MM.1S (cell line): ENCODE data around the gene USP31.

Source experiments
- DNase-seq: peaks from one replicate; pipeline ENCODE4 v3.0.0-alpha.2; 2015
- H2AFZ ChIP-seq: fragments of 300-600 bp; sonication (generic); 2 replicates; pipeline ENCODE4 v1.6.0; 2016; ENCODE audit warnings: antibody characterized with exemption, low read length
- H3F3A ChIP-seq: fragments of 300-600 bp; sonication (generic); 2 replicates; pipeline ENCODE4 v1.6.1; 2016; ENCODE audit warnings: mild to moderate bottlenecking, antibody characterized with exemption, low read length, moderate library complexity, mixed read lengths; ENCODE audit not compliant: insufficient read depth
- H3K27ac ChIP-seq: fragments of 300-600 bp; sonication (generic); 2 replicates; pipeline ENCODE4 v1.5.1; 2016; ENCODE audit warnings: mild to moderate bottlenecking, low read length
- H3K27me3 ChIP-seq: fragments of 300-600 bp; sonication (generic); replicated peaks from 2 replicates; pipeline ENCODE4 v1.6.0; 2016; ENCODE audit warnings: low read length; ENCODE audit not compliant: insufficient read depth
- H3K36me3 ChIP-seq: fragments of 300-600 bp; sonication (generic); replicated peaks from 2 replicates; pipeline ENCODE4 v1.6.1; 2016; ENCODE audit warnings: mild to moderate bottlenecking, low read length, mixed read lengths; ENCODE audit not compliant: insufficient read depth
- H3K4me1 ChIP-seq: fragments of 300-600 bp; sonication (generic); 2 replicates; pipeline ENCODE4 v1.6.1; 2016; ENCODE audit warnings: low read length, mixed read lengths
- H3K4me2 ChIP-seq: fragments of 300-600 bp; sonication (generic); 2 replicates; pipeline ENCODE4 v1.6.0; 2016; ENCODE audit warnings: low read depth, low read length
- H3K4me3 ChIP-seq: fragments of 300-600 bp; sonication (generic); 2 replicates; pipeline ENCODE4 v1.5.1; 2016; ENCODE audit warnings: low read length, mixed read lengths
- H3K79me2 ChIP-seq: fragments of 300-600 bp; sonication (generic); 2 replicates; pipeline ENCODE4 v1.6.1; 2016; ENCODE audit warnings: mixed run types, low read length, mixed read lengths
- H3K9ac ChIP-seq: fragments of 300-600 bp; sonication (generic); 2 replicates; pipeline ENCODE4 v1.6.1; 2016; ENCODE audit warnings: low read length, mixed read lengths
- H3K9me2 ChIP-seq: fragments of 300-600 bp; sonication (generic); replicated peaks from 2 replicates; pipeline ENCODE4 v1.6.1; 2016; ENCODE audit warnings: mild to moderate bottlenecking, low read length, mixed read lengths; ENCODE audit not compliant: insufficient read depth
- H3K9me3 ChIP-seq: fragments of 300-600 bp; sonication (generic); replicated peaks from 2 replicates; pipeline ENCODE4 v1.6.1; 2016; ENCODE audit warnings: mild to moderate bottlenecking, low read length, mixed read lengths; ENCODE audit not compliant: insufficient read depth
- H4K20me1 ChIP-seq: fragments of 300-600 bp; sonication (generic); 2 replicates; pipeline ENCODE4 v1.6.1; 2016; ENCODE audit warnings: mild to moderate bottlenecking, low read length, moderate library complexity, mixed read lengths; ENCODE audit not compliant: insufficient read depth
- EZH2 ChIP-seq: fragments of 300-600 bp; sonication (generic); optimal IDR thresholded peaks from 2 replicates; pipeline ENCODE3; 2017; ENCODE audit warnings: low read depth, mild to moderate bottlenecking, antibody characterized with exemption, low read length, mixed read lengths
- EZH2phosphoT487 ChIP-seq: fragments of 300-600 bp; sonication (generic); IDR thresholded peaks from 2 replicates; pipeline ENCODE4 v1.6.1; 2018; ENCODE audit warnings: antibody characterized with exemption, low read length
- TF ChIP-seq, protein P1 (sequence below): fragments of 300-600 bp; sonication (generic); IDR thresholded peaks from 2 replicates; pipeline ENCODE4 v1.5.1; 2016; ENCODE audit warnings: antibody characterized with exemption, low read length, mixed read lengths

The USP31 gene

DNA sequence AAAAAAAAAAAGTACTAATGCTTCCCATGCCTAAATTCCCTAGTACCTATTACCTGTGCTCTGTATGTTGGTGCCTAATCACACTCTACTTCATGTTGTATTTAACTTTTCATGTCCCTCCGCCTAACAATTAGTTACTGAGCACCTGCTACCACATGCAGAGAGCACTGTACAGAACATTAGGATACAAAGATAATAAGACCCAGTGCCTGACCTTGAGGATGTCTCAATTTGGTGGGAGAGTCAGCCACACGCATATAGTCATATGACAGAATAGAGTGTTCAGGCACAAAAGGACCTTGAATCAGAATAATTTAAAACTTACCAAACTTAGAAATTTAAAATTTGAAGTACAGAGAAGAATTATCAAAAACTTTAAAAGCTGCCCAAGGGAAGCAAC is 42.1 kb downstream of the USP31 start:
- no peak for DNase-seq
- no peaks in the 10 kb centered on the region for H3K36me3 ChIP-seq
- H2AFZ ChIP-seq, result no peak overlapping the region
- H4K20me1 ChIP-seq, result no peaks in the 10 kb centered on the region
- no peaks in the 10 kb centered on the region for H3K4me1 ChIP-seq
- H3F3A ChIP-seq, result no peaks in the 10 kb centered on the region
- no peaks in the 10 kb centered on the region for H3K27me3 ChIP-seq
- H3K79me2 ChIP-seq, result 0 out of 2 replicates have a peak, but pooled peaks cover 3% of the 10 kb centered on the region
- no peak overlapping the region for H3K27ac ChIP-seq
- no peaks in the 10 kb centered on the region for H3K9me3 ChIP-seq
- no peak overlapping the region for H3K4me2 ChIP-seq
- no peak overlapping the region for H3K9ac ChIP-seq
- H3K9me2 ChIP-seq, result no peaks in the 10 kb centered on the region
- H3K4me3 ChIP-seq, result no peak overlapping the region
- TF ChIP-seq, protein P1, sequence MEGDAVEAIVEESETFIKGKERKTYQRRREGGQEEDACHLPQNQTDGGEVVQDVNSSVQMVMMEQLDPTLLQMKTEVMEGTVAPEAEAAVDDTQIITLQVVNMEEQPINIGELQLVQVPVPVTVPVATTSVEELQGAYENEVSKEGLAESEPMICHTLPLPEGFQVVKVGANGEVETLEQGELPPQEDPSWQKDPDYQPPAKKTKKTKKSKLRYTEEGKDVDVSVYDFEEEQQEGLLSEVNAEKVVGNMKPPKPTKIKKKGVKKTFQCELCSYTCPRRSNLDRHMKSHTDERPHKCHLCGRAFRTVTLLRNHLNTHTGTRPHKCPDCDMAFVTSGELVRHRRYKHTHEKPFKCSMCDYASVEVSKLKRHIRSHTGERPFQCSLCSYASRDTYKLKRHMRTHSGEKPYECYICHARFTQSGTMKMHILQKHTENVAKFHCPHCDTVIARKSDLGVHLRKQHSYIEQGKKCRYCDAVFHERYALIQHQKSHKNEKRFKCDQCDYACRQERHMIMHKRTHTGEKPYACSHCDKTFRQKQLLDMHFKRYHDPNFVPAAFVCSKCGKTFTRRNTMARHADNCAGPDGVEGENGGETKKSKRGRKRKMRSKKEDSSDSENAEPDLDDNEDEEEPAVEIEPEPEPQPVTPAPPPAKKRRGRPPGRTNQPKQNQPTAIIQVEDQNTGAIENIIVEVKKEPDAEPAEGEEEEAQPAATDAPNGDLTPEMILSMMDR, result no peak
- TF ChIP-seq EZH2, result no peak
- TF ChIP-seq EZH2phosphoT487, result no peak

DNA sequence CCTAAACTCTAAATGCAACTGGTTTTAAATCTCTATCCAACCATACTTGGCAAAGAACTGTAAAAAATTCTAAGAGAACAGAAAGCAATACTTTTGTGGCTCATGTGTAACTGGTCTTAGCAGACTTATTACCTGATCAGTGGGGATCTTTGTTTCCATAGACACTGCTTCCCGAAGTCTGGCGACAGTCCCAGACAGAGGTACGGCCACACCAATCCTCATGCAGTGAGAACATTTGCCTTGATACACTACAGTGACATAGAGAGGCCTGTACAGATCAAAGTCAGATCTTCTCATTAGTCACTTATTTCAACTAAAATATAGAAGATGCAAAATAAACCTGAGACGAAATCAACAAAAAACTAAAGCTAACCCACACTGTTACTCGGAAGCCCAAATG is 43.9 kb downstream of the USP31 start:
- Histone ChIP-seq H3K27ac (no peak overlapping the region), H3K9me3 (no peaks in the 10 kb centered on the region), H4K20me1 (no peaks in the 10 kb centered on the region), H3K4me3 (no peak overlapping the region), H3K27me3 (no peaks in the 10 kb centered on the region), H3K4me2 (no peak overlapping the region), H2AFZ (no peak overlapping the region), H3F3A (no peaks in the 10 kb centered on the region), H3K79me2 (no peaks in the 10 kb centered on the region), H3K4me1 (no peaks in the 10 kb centered on the region), H3K9ac (no peak overlapping the region), H3K9me2 (no peaks in the 10 kb centered on the region), H3K36me3 (no peaks in the 10 kb centered on the region)
- no peak for DNase-seq
- TF ChIP-seq EZH2phosphoT487 (no peak), EZH2 (no peak)
- TF ChIP-seq, protein P1, result no peak

DNA sequence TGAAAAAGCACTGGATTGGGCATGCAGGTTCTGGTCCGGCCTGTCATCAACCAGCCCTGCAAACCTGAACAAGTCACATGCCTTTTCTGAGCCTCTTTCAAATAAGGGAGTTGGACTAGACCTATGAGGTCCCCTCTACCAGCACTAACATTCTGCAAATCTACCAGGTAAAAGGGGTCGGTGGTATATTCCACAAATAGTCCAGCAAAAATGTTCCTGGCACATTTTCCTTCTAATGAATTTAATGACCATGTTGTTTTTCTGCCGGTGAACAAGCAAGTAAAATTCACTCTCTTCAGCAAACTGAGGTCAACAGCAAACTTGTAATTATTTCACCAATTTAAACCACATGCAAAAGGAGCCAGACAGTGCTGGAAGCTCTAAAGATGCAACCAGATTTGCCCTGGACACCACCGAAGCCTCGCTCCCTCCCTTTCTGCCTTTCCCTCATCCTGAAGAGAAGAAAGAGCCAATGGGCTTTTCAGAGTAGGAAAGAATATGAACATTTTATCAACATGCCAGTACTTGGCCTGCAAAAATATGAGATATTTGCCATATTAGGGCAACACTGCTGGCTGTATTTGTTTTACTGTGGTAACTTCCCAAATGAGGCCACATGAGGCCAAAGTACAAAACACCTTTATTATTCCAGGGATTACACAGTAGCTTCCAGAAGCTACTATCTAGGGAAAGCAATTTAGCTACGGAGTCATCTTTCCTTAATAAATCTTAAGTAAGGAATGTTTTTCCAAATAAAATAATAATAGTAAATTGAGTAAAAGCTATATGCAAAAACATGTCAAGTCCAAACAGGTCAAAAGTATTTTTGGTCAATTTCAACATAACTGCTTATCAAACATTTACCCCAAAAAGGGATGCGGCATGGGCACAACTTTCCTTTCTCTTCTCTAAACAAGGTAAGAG is 45.0 kb downstream of the USP31 start:
- Histone ChIP-seq H2AFZ (no peak overlapping the region), H3K79me2 (no peaks in the 10 kb centered on the region), H3K9ac (no peak overlapping the region), H3K27ac (no peak overlapping the region), H4K20me1 (no peaks in the 10 kb centered on the region), H3F3A (no peaks in the 10 kb centered on the region), H3K4me3 (no peak overlapping the region), H3K36me3 (no peaks in the 10 kb centered on the region), H3K27me3 (no peaks in the 10 kb centered on the region), H3K9me2 (no peaks in the 10 kb centered on the region), H3K4me1 (no peaks in the 10 kb centered on the region), H3K9me3 (no peaks in the 10 kb centered on the region), H3K4me2 (no peak overlapping the region)
- no peak for DNase-seq
- TF ChIP-seq, protein P1, result no peak
- TF ChIP-seq EZH2phosphoT487 (no peak), EZH2 (no peak)
